ENCODE data around the gene AGO1. TPM values are rescaled to one million over a fixed set of nuclear protein-coding genes. Genes with fewer than 3 reads are reported as not detected.

AGO1 gene
- polyA plus RNA-seq, 1 donor from 2014 or later: 13.0 TPM

DNA sequence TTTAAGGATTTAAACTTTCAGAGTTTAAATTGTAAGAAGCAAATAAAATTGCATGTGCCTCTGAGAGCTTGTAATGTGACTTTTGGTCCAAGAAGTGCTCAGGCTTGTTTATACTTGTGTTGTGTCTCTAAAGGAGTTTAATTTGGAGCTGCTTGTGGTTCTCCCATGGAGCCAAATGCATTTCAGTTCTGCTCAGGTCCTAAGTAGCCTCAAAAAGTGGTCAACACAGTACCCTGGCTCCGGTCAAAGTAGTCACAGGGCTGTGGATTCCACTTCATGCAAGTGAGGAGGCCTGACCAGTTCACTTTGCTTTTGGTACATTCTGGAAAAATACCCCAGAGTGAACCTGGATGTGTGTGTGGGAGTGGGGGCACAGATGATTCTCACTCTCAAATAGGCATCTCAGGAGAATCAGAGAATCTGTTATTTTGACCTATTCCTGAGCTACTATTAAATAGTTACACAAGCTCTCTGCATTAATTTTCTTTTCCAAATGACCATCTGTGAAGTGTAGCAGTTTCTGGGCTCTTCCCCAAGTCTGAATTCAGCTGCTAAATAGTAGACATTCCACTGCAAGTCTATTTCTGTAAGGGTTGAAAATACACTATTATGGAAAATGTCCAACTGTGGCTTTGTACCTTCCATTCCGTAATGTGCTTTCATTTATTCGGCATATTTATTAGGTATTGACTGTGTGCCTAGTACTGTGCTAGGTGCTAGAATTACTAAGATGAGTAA, 31.7 kb upstream of the AGO1 start:
- H3K36me3 ChIP-seq (ENCODE audit: insufficient read depth, low read length): peaks cover 7% of the 10 kb centered on the region
- TF ChIP-seq SMC3 (conservative IDR thresholded peaks at IDR 0.05; ENCODE audit: poor library complexity): no peak
- no peak for TF ChIP-seq EZH2 (IDR thresholded peaks at IDR 0.05; ENCODE audit: borderline replicate concordance, insufficient read depth, low read length, poor library complexity, severe bottlenecking)
- TF ChIP-seq, protein P1, sequence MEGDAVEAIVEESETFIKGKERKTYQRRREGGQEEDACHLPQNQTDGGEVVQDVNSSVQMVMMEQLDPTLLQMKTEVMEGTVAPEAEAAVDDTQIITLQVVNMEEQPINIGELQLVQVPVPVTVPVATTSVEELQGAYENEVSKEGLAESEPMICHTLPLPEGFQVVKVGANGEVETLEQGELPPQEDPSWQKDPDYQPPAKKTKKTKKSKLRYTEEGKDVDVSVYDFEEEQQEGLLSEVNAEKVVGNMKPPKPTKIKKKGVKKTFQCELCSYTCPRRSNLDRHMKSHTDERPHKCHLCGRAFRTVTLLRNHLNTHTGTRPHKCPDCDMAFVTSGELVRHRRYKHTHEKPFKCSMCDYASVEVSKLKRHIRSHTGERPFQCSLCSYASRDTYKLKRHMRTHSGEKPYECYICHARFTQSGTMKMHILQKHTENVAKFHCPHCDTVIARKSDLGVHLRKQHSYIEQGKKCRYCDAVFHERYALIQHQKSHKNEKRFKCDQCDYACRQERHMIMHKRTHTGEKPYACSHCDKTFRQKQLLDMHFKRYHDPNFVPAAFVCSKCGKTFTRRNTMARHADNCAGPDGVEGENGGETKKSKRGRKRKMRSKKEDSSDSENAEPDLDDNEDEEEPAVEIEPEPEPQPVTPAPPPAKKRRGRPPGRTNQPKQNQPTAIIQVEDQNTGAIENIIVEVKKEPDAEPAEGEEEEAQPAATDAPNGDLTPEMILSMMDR (IDR thresholded peaks at IDR 0.05; ENCODE audit: poor library complexity, severe bottlenecking): no peak
- TF ChIP-seq MXI1 (conservative IDR thresholded peaks at IDR 0.05; ENCODE audit: poor library complexity, severe bottlenecking): no peak

DNA sequence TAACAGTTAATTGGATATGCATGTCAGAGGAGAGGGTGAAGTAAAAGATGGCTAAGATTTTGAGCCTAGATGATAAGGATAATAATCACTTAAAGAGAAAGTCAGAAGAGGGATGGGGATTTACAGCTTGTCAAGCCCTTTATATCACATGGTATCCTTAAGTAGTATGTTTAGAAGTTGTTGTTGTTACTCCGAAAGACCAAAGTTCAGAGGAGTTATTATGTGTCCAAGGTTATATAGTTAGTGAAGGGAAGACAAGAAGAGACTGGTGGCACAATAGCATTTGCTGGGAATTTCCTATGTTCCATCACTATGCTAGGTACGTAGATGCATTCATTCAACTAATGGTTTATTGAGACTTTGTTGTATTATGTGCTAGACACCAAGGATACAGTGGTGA, 30.8 kb upstream of the AGO1 start:
- TF ChIP-seq TAF1 (IDR thresholded peaks at IDR 0.05; ENCODE audit: low read depth) (no peak), REST (IDR thresholded peaks at IDR 0.05; ENCODE audit: borderline replicate concordance) (no peak), RAD21 (conservative IDR thresholded peaks at IDR 0.05) (no peak), MXI1 (conservative IDR thresholded peaks at IDR 0.05; ENCODE audit: poor library complexity, severe bottlenecking) (no peak), EZH2 (IDR thresholded peaks at IDR 0.05; ENCODE audit: borderline replicate concordance, insufficient read depth, low read length, poor library complexity, severe bottlenecking) (no peak), EP300 (conservative IDR thresholded peaks at IDR 0.05; ENCODE audit: poor library complexity, severe bottlenecking) (no peak), SMC3 (conservative IDR thresholded peaks at IDR 0.05; ENCODE audit: poor library complexity) (no peak), POLR2AphosphoS5 (IDR thresholded peaks at IDR 0.05) (no peak)
- TF ChIP-seq, protein P1 (IDR thresholded peaks at IDR 0.05; ENCODE audit: poor library complexity, severe bottlenecking): no peak
- H3K36me3 ChIP-seq (ENCODE audit: insufficient read depth, low read length): peaks cover 7% of the 10 kb centered on the region

More for the DNA sequence above, 31.7 kb upstream of the AGO1 start:
- no peak overlapping the region for H3K27ac ChIP-seq (ENCODE audit: low read length)
- no peaks in the 10 kb centered on the region for H3K9me2 ChIP-seq (ENCODE audit: insufficient read depth, low read length)
- H3K4me2 ChIP-seq (ENCODE audit: low read length): no peak overlapping the region
- H3K79me2 ChIP-seq (replicated peaks; ENCODE audit: insufficient read depth, low read length): no peaks in the 10 kb centered on the region
- no peak overlapping the region for H2AFZ ChIP-seq (ENCODE audit: low read depth, low read length)
- H4K20me1 ChIP-seq (ENCODE audit: insufficient read depth): no peaks in the 10 kb centered on the region
- no peak overlapping the region for H3K4me3 ChIP-seq (ENCODE audit: low read length)
- H3K9ac ChIP-seq (ENCODE audit: low read length): no peak overlapping the region
- no peaks in the 10 kb centered on the region for H3F3A ChIP-seq (ENCODE audit: insufficient read depth, low read length, poor library complexity, severe bottlenecking)
- no peaks in the 10 kb centered on the region for H3K9me3 ChIP-seq (ENCODE audit: low read length)
- no peaks in the 10 kb centered on the region for H3K27me3 ChIP-seq (ENCODE audit: insufficient read depth, low read depth, low read length)

More for the DNA sequence above, 30.8 kb upstream of the AGO1 start:
- H3K4me3 ChIP-seq (ENCODE audit: low read length): no peak overlapping the region
- no peak overlapping the region for H2AFZ ChIP-seq (ENCODE audit: low read depth, low read length)
- H3K79me2 ChIP-seq (replicated peaks; ENCODE audit: insufficient read depth, low read length): no peaks in the 10 kb centered on the region
- no peaks in the 10 kb centered on the region for H3K9me2 ChIP-seq (ENCODE audit: insufficient read depth, low read length)
- no peaks in the 10 kb centered on the region for H3K9me3 ChIP-seq (ENCODE audit: low read length)
- no peak overlapping the region for H3K9ac ChIP-seq (ENCODE audit: low read length)
- no peaks in the 10 kb centered on the region for H4K20me1 ChIP-seq (ENCODE audit: insufficient read depth)
- no peak overlapping the region for H3K4me2 ChIP-seq (ENCODE audit: low read length)
- H3K27me3 ChIP-seq (ENCODE audit: insufficient read depth, low read depth, low read length): no peaks in the 10 kb centered on the region
- H3K27ac ChIP-seq (ENCODE audit: low read length): no peak overlapping the region
- H3F3A ChIP-seq (ENCODE audit: insufficient read depth, low read length, poor library complexity, severe bottlenecking): no peaks in the 10 kb centered on the region

All from neural cell (in vitro differentiated cells).